Mucosa of gallbladder (tissue), 1 donor: ENCODE results near the gene GZMH. TPM values are rescaled to one million over a fixed set of nuclear protein-coding genes. Genes with fewer than 3 reads are reported as not detected.
"Not testable (repeated sequence)": the region's sequence is repeated elsewhere in the genome, so short reads cannot be mapped to it uniquely, and the experiment has no call there.

Experiments used
- DNase-seq: peaks from one replicate; pipeline ENCODE4 v3.0.0-alpha.2; 2020; ENCODE audit warnings: low spot score
- total RNA-seq: library from RNA; stranded (reverse); gene quantifications from one replicate; pipeline ENCODE4 v1.2.1, GENCODE V29; 2021
- donor health status: DM: no; HTN: no; CAD: no.

Gene GZMH
- total RNA-seq, 1 donor from 2014 or later = 2.0 TPM

- no peak for DNase-seq
Observed at GRCh38 chr14:24595073-24595808, 14.2 kb downstream of the GZMH start.

GRCh38 chr14:24591004-24591403, 18.5 kb downstream of the GZMH start:
- DNase-seq = not testable (repeated sequence)

DNA sequence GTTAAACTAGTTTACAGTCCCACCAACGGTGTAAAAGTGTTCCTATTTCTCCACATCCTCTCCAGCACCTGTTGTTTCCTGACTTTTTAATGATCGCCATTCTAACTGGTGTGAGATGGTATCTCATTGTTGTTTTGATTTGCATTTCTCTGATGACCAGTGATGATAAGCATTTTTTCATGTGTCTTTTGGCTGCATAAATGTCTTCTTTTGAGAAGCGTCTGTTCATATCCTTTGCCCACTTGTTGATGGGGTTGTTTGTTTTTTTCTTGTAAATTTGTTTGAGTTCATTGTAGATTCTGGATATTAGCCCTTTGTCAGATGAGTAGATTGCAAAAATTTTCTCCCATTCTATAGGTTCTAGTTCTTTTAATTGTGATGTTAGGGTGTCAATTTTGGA, 25.1 kb downstream of the GZMH start:
- DNase-seq = not testable (repeated sequence)

DNA sequence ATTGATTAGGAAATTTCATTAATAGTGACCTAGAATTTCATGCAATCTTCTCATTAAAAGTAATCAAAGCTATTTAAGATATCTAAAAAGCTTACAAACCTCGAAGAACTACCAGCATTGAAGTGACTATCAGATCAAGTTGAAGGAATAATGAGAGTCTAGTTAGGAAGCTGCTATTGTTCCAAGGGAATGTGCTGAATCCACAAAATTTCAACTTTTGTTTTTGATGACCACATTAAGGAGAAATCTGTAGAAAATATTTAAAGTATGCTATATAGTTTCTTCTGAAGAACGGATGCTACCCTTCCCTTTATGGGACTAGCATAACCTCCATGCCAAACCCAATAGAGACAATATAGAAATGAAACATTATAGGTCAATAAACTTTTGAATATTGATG, 30.9 kb downstream of the GZMH start:
- DNase-seq = no peak

DNA sequence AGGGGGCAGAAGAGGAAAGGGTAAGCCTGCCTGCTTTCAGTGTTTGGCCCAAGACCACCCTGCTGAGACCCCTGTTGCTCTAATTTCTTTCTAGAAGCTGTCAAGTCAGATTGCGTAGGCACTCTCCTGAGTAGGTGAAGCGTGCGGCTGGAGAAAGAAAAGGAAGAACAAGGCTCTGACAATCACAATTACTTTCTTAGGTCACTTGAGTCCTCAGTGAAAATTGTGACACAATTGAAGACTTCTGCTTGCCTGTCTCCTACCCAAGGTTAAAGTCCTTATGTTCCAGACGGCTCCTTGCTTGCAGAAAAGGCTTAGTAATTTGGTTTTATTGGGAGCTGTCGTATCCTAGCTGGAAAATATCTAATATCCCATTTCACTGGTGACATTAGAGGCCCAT, 32.7 kb downstream of the GZMH start:
- DNase-seq = no peak

GRCh38 chr14:24576182-24576581, 33.3 kb downstream of the GZMH start, which contains the start of gene CTSG:
Gene CTSG, minus strand, starts transcription at chr14:24576250. Its CDS starts 27 bp downstream, at chr14:24576223.
- no peak for DNase-seq

- DNase-seq = no peak
Observed at GRCh38 chr14:24574206-24574774, 35.2 kb downstream of the GZMH start.

GRCh38 chr14:24566318-24566717, 43.2 kb downstream of the GZMH start:
- DNase-seq = no peak

DNA sequence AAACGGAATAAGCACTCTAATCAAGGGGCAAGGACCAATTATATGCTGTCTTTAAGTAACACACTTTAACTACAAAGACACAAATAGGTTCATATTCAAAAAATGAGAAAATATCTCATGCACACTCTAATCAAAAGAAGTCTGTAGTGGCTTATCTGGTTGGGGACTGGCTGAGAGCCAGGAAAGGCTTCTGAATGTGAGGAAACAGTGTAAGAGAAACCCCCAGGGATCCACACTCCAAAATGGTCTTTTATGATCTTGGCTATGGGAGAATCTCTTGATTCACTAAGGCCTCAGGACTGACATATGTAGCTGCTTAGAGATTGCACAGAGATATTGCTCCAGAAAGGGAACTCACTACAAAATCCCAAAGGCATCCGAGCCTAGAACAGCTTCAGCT, 43.7 kb downstream of the GZMH start:
- no peak for DNase-seq

DNA sequence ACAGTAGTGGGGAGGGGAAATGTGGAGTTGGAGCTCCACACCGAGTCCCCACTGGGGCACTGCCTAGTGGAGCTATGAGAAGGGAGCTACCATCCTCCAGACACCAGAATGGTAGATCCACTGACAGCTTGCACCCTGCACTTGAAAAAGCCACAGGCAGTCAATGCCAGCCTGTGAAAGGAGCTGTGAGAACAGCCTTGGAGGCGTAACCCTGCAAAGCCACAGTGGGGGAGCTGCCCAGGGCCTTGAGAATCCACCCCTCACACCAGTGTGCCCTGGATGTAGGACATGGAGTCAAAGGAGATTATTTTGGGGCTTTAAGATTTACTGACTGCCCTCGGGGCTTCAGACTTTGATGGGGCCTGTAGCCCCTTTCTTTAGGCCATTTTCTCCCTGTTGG, 46.0 kb downstream of the GZMH start:
- DNase-seq = no peak

GRCh38 chr14:24556756-24557155, 52.7 kb downstream of the GZMH start:
- no peak for DNase-seq

Other genes starting within 250 kb of the GZMH start
- gene NFATC4, start 241.5 kb downstream of the GZMH start, total RNA-seq = 148 TPM
- 30.6 TPM for gene NYNRIN, start 210.7 kb downstream of the GZMH start, total RNA-seq
- 14.0 TPM for gene CBLN3, start 180.0 kb downstream of the GZMH start, total RNA-seq
- gene KHNYN, start 179.7 kb downstream of the GZMH start, total RNA-seq = 93.4 TPM
- gene SDR39U1, start 166.9 kb downstream of the GZMH start, total RNA-seq = 64.8 TPM
- 0.29 TPM for gene CMA1, start 101.4 kb downstream of the GZMH start, total RNA-seq
- 4.9 TPM for gene CTSG, start 33.4 kb downstream of the GZMH start, total RNA-seq
- 2.8 TPM for gene GZMB, start 24.5 kb upstream of the GZMH start, total RNA-seq